Activated effector memory CD4-positive, alpha-beta T cell treated with Interleukin-2 at 50 U/mL for 16 hours (primary cell): ENCODE measurements around the gene GPC6.
"Not testable (repeated sequence)": the region's sequence is repeated elsewhere in the genome, so short reads cannot be mapped to it uniquely, and the experiment has no call there.

ENCODE experiments used
- DNase-seq: peaks from one replicate; pipeline ENCODE4 v3.0.0-alpha.2; 2020

The GPC6 gene

DNA sequence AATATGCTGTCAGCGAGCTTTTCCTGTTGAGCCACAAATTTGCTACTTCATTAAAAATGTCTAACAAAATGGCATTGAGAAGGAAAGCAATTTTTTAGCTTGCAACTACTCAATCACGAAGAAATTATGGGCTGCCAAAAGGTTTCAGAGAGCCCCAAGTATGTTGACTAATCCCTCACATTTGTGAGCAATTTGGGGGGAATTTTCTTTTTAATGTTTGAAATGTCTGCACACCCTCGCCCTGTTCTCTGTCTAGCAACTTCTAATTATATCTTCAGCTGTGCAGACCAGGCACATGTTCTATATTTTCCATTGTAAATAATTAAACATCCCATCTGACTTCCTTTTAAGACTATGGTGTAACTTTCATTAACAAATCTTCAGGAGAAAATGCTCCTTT is 1060.0 kb downstream of the GPC6 start:
- no peak for DNase-seq

DNA sequence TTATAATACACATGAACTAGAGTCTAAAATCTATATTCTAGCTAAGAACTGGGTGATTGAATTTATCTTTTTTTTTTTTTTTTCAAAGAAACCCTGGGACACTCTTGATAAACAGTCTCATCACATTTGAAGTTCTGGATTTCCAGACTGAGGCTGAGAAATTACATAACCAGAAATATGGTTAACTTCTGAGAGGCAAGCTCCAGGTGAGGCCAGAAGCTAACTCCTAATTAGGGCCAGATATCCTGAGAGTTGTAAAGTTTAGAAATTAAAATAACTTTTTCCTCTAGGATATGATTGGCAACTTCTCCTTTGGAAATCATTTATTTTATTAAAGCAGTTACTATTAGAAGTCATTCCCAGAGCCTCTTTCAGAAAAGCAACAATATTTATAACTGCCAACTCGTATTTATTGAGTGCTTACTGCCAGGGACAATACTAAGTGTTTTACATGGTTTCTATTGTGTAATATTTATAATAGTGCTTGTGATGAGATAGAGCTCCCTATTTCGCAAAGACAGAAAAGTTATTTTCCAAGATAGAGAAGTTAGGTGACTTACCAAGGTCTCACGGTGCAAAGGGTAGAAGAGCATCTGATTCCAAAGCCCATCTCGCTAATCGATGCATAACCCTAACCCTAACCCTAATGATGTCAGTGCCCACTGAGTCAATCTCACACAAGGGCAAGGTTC is 1065.2 kb downstream of the GPC6 start:
- DNase-seq: no peak

DNA sequence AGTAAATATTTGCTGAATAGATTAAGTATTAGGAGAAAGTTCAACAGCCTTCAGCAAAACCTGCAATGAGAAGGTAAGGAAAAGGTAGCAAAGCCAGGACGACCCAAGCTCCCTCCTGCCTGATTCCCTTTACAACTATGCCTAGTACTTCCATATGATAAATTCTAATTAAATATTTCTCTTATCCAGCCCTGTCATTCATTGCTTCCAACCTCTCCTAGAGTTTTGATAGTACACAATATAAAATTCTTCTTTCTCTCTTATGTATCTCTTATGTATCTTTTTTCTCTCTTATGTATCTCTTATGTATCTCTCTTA is 1065.7 kb downstream of the GPC6 start:
- DNase-seq: no peak

DNA sequence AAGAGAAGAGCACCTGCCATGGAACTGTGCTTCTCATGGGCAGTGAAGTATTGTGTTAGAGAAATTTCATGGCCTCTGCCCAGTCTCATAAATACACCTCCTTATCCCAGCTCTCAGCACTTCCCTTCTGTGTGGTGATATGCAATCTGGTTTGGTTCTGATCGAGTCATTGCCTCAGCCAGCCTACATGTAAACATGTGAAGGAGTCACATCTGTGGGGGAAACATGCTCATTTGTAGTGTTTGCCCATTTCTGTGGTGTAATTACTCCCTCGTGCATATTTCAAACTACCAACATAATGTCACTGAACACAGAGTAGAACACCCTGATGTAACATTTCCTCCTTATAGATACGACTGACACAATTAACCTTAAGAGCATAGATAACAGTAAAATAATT is 1069.9 kb downstream of the GPC6 start:
- no peak for DNase-seq

DNA sequence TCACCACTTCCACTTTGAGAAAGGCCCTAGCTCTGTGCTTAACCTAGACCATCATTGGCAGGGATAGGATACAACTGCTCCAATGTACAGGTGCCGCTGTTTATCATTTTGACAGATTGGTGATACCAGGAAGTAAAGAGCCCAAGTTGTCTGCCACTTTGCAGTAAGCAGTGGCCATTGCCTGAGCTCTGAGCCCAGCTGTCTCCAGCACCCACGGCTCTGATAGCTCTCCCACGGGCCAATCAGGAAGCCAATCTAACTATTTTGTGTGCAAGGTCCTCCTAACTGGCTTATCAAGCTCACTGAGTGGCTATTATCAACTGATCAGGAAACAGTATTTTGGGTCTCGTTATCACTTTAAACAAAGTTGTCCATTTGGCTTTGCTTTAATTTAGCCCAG is 1071.7 kb downstream of the GPC6 start:
- no peak for DNase-seq

DNA sequence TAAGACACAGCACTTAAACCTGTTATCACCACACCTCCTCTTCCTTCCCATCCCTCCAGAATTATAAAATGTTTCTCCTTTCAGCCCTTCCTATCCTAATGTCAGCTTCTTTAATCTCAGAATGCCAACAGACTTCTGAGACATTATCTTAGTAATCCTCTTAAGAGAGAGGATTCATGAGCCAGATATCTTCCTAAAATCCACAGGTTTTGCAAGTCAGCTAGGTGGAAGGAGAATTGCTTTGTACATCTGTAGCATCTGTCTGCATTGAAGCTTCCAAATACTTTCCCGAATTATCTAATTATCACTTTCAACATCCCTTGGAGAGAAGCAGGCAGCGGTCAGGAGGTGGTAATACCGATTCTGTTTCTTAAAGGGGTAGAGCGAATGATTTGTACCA is 1073.8 kb downstream of the GPC6 start:
- DNase-seq: no peak

DNA sequence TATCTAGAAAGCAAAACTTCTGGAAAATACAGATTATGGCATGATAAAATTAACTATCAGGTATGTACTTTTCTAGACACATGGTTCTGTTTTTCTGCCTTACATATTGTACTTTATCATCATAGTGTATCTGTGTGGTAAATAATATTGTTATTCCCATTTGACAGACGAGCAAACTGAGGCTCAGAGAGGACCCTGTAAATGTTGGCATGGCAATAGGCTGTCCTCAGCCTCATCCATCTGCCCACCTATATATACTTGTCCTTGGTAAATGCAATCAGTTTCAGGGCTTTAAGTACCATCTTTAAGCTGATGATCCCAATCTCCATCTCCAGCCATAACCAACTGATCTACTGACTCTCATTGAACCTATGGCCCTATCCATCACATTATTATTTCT is 1074.9 kb downstream of the GPC6 start:
- DNase-seq: no peak

DNA sequence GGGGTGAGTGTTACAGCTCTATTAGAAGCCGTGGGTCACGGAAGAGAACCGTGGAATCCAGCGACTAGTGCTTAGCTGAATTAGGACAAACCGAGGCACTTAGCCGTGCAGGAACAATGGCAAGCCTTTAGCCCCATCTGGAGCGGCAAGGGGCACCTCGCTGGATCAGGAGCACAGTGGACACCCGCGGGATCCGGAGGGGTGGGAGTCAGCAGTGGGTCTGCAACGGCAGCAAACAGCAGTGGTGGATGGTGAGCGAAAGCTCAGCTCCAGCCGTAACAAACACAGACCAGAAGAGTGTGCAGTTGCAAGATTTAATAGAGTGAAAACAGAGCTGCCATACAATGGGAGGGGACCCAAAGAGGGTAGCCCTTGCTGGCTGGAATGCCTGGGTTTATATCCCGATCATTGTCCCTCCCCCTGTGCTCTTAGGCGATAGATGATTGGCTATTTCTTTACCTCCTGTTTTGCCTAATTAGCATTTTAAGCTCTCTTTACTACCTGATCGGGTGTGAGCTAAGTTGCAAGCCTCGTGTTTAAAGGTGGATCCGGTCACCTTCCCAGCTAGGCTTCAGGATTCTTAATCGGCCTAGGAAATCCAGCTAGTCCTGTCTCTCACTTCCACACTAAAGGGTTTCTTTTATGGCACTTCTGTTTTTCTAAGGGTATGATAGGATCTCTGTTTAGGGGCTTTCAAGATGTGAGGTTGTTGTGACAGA is 1076.4 kb downstream of the GPC6 start:
- DNase-seq: not testable (repeated sequence)

DNA sequence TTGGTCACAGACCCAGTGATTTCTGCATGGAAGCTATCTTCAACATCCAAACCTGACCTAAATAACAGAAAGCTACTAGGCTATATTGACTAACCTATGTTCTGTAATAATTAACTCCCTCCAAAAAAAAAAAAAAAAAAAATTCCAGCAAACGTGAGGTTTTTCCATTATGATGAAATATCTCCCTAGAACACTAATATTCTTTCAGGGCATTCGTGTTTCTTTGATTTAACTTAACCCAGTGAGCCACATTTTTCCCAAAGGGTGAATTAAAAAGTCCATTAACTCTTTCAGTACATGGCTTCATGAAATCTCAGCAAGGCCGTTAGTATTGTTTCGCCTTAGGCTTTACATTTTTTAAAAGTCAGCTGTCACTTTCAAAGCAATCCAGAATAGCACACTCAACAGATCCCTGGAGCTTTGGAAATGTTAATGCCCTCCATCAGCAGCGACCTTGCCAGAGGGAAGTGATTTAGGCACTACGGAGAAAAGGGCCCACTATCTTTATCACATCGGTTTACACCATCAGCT is 1077.1 kb downstream of the GPC6 start:
- DNase-seq: no peak

DNA sequence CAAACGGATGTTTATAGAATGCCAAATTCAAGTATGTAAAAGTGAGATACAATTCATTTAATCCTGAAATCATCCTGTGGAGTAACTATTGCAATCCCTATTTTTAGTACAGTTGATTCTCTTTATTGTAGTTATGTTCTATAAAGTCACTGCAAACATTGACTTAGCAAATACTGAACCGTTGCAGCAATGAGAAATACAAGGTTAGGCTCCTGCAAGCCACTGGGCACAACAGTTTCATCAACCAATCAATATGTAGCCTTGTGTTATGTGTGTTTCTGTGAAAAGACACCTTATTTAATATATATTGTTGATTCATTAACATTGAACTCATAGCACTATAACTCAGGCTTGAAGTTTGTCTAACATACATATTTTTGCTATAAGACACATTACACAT is 1078.4 kb downstream of the GPC6 start:
- DNase-seq: no peak

DNA sequence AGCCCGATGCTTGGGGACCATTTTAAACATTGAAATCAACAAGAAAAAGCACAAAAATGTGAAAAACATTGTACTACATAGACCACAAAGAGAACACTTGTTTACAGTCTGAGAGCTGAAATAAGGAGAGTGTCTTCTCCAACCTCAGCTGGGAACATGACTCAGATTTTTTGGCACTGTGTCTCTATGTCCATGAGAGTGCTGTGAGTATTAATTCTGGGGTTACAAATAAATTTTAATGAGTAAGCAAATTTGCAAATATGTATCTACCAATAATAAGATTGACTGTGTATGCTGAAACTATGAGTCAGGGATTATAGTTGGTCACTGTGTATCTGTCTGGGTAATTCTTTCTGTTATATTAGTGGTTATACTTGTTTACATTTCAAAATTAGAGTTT is 1078.9 kb downstream of the GPC6 start:
- no peak for DNase-seq

DNA sequence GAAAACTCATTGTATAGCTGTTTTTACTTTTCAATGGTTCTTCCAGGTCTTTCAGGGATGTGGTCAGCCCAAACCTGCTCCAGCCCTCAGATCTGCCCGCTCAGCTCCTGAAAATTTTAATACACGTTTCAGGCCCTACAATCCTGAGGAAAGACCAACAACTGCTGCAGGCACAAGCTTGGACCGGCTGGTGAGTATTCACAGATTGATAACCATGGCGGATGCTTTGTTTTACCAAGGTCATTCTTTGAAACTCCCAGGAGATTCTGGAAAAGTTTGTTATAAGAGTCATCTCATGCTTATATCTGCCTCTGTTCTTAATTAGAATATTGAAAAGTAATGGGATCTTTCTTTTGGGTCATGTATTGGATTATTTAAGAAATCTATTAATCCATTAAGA is 1079.3 kb downstream of the GPC6 start:
- DNase-seq: no peak

DNA sequence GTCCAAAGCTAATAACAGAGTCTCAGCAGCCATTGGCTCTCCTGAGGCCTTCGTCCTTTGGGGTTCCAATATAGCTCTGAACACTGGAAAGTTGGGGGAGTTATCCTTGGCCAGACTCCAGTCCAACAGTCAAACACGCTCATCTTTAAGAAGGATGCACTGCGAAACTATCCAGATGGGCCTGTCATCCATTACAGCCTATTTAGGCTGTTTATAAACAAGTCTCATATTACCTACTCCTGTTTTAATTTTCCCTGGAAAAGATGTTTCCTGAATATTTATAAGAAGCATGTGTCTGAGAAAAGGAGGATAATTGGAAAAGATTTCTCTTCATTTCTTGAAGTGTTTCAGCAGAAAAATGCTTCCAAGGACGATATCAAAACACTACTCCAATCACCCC is 1082.2 kb downstream of the GPC6 start:
- DNase-seq: no peak

DNA sequence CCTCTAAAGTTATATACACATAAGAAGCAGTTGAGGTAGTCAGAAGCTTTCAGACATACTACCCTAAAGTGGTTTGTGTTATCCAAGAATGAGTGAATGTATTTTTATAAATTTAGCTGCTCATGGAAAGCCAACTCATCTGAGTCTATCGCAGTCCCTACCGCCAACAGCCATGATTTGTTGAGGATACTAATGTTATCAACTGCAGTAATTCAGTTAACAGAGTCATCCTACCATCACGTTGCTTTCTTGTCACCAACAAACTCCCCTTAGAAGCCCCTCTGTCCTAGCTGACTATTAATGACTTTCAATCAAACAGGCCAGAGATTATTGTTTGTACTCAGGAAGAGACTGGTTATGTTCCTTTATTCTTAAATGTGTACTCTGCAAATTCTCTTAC is 1083.0 kb downstream of the GPC6 start:
- DNase-seq: no peak

DNA sequence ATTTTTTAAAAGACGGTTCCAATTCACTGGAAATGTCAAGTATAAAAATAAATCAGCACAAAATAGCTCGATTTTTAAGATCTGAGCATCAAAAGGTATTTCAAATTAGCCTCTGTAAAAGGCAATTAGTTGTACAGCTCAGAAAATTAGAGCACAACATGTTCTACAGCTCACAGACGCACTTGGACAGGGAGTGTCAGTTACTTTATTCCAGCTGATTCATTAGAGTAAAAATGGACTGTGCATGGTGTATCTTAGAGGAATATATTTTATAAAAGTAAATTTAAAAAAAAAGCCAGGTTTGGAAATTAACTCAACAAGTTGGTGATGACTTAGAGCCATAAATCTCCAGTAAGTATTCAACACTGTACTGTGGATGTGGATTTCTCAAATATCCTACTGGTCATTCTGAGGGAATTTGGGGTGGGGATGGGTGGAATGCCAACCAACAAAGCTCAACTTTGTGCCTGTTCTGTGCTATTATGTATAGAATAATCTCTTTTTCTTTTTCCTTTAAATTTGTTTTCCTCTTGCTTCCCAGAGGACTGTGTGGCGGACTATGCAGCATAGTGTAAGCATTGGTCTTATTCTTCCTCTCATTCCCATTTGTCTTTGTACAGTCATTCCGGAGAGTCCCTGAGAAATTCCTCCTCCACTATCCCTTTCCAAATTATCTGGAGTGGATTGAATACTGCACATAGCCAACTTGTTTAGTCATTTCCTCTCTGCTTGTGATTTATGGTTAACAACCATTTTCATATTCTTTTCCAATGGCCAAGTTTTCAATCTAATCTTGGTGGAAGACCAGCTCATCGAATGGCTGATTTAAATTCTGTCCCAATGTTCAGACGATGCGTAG is 1083.6 kb downstream of the GPC6 start:
- DNase-seq: no peak

DNA sequence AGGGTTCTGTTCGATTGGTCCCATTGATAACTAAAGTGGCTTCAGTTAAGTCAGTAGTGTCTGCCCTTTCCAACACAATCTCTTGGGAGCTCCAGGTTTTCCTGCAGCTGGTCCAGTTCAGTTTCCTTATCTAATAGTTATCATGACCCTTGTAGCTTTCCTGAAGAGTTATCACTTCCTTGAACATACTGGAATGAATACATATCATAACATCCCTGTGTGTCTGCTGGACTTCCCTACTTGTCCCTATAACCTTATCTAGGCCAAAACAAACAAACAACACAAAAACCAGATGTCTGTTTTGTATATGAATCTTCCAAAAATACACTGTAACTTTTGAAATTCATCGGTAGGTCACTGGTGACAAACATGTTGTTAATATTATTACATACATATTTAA is 1085.3 kb downstream of the GPC6 start:
- DNase-seq: no peak

DNA sequence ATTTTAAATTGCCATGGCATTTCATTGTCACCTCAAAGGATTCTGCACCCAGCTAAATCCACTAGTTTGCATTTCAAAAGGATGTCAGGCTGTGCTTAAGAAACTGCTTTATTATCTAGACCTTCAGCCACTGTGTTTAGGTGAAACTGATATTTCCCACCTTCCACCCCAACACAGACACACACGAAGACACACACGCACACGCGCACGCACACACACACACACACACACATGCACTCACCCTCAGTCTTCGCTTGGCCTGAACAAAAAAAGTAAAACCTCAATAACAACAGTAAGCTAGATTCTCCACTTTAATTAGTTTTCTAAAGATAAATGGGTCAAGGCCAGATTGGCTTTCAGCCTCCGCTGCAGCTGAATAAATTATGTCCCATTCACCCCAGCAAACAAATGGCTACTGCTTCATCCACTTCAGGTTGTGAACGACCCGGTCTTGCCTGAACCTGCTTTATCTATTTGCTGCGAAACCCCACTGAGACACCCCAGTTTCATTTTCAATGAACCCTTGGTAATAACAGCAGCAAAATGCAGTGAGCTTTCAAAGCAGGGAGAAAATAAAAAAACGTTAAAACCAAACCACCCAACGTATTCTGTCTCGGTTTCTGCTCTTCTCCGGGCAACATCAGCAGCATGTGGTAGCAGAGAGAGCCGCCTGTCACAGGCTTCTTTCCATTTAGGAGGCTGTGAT is 1086.1 kb downstream of the GPC6 start:
- no peak for DNase-seq

DNA sequence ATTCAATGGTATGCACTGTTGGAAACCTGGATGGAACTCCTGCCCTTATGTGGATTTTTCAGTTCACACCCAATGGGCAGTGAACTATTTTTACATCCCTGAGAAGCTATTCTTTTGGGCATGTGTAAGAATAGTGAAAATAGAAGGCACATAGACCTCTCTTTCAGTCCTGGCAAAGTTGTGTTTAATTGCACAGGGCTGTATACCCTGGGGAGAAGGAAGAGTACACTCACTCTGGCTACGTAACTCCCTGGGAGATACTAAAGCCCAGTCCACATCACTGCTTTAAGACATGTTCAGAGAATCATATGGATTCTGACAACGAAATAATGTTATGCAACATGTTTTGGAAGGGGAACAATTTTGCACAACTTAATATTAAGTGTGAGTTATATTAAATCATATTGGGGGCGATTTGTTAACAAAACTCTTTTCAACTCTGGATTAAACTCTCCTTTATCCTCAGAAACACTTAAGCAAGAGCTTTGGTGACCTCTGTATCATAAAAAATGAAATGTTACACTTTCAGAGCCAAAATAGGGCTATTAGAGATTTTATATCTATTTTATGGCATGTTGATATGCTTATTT is 1086.8 kb downstream of the GPC6 start:
- no peak for DNase-seq

DNA sequence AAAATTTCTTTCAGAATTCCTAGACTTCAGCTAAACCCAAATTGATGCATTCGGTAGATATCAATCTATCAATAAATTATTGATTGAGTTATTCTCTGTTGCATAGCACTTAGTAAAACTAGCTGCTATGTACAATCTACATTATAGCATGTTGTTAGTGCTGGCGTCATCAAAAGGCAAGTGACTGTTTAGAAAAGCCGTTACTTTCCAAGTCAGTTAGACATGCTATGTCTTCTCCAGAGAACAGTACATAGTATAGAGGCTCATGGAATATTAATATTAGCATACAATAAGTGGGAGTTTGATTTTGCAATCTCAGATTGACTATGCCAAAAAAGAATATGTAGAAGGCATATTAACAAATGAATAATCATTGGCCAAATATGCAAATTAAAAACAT is 1087.3 kb downstream of the GPC6 start:
- DNase-seq: no peak

DNA sequence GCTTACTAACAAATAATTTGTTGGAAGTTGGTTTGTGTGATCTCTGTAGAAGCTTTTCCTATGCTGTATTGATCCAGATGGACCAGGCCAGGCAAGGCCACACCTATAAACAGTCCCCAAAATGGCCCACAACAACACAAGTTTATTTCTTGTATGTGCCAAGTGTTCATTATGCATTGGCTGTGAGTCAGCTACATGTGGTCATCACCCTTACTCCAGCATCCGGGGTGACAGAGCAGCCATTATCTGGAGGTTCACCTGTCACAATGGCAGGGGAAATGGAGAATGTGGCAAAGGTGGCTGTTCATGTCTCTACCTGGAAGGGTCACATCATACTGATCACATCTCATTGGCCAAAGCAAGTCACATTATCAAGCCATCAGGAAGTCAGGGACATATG is 1088.6 kb downstream of the GPC6 start:
- no peak for DNase-seq

DNA sequence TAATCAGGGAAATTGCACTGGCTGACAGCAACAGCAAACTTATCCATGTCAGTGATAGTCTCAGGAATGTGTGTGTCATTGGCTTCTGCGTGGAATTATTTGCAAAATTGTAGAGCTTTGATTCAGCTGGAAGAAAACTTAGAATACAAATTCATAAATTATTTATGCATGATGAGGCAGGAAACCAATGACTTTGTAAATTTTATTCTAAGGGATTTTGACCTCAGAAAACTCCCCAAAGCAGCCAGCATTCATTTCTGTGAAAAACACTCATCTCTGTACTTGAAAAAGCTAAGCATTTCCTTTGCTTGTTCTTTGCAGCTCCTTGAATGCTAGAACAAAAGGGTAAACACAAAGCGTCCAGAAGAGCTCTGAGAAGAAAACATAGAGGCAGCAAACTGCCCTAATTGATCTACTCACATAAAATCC is 1090.5 kb downstream of the GPC6 start:
- no peak for DNase-seq

DNA sequence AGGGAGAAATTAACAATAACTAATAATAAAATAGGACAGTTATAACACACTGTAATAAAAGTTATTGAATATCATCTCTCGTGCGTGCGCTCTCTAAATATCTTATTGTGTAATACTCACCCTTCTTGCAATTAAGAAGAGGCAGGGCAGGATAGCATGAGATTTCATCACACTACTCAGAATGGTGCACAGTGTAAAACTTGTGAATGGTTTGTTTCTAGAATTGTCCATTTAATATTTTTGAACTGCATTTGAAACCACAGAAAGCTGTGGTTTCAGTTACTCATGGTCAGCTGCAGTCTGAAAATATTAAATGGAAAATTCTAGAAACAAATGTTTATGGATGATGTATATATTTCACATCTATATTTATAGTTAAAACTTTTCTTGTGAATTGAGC is 1091.8 kb downstream of the GPC6 start:
- no peak for DNase-seq

DNA sequence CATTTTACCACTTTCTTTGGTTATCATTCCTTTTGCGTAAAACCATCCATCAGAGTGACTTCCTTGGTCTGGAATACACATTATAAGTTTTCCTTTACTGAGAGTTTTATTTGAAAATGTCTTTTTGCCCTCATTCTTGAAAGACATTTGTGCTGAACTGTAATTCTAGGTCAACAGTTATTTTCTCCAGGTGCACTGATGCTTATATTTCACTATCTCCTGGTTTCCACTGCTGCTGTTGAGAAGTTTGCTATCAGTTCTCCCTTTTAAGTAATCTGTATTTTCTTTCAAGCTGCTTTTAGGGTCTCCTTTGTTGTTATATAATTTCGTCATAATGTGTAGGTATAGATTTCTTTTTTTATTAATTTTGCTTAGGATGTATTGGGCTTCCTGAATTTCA is 1092.9 kb downstream of the GPC6 start:
- no peak for DNase-seq
